Activated CD4-positive, CD25-positive, alpha-beta regulatory T cell treated with anti-CD3 and anti-CD28 coated beads, Interleukin-2, amount 50 U/mL, for 24 hours (primary cell): Measurements from ENCODE around the gene CLASRP.
"Not testable (repeated sequence)": the region's sequence is repeated elsewhere in the genome, so short reads cannot be mapped to it uniquely, and the experiment has no call there.

ENCODE experiments used
- ATAC-seq, 2 donors: fragments of 150-1000 bp; cut with Tn5 transposase; one replicate each; pipeline ENCODE4 v1.10.0; 2021; ENCODE audit warnings: mild to moderate bottlenecking in 1 of 2, moderate library complexity in 1 of 2

CLASRP gene

DNA sequence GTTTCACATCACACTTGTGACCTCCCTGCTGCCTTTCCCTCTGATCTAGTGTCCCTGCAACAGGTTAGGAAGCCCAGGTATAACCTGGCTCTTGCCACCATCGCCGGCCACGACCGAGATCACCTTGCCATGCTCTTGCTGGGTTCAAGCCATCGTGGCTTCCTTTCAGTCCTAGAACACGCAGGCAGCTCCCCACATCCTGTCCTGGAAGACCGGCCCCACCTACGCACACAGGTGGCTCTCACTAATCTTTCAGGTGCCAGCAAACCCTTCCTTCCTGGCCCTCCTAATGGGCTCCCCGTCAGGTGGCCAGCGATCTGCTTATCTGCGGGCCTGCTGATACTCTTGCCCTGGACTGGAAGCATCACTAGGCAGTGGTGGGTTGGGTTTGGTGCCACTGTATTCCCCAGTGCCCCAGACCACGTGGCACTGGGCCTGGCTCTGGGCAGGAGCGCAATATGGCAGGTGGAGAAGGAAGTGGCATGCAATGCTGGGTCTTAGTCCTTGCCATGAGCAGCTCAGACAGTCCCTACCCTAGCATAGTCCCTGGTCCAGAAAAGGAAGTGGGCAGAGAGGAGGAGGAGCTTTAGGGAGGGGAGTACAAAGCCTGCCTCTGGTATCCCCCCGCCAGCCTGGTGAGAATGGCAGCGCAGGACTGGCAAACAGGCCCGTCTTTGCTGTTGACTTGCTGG is 66.0 kb downstream of the CLASRP start:
- no peak for ATAC-seq

DNA sequence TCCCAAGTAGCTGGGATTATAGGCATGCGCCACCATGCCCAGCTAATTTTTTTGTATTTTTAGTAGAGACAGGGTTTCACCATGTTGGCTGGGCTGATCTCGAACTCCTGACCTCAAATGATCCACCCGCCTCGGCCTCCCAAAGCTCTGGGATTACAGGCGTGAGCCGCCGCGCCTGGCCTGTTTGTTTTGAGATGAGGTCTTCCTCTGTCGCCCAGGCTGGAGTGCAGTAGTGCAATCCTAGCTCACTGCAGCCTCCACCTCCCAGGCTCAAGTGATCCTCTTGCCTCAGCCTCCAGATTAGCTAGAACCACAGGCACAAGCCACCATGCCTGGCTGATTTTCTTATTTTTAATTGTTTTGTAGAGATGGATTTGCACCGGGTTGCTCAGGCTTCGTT is 67.5 kb downstream of the CLASRP start:
- not testable (repeated sequence) for ATAC-seq

DNA sequence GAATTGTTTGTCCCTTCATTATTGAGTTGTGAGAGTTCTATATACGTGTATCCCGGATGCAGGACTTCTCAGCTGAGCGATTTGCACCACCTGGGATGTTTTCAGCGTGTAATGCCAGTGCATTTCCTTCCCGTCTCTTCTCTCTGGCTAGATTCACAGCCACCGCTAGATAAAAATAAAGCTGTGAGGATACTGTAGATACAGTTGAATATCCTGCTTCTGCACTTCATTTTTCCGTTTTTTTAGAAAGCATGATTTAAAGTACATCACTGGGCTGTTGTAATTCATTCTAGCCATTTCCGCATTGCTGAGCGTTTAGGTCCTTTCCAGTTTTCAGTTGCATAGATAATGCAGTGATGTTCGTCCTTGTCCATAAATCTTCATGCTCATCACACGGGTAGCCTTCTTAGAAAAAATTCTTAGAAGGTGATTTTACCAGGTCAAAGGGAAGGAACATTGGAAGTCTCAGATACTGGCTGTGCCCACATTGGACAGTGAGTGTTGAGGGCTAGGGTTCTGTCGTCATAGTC is 68.8 kb downstream of the CLASRP start:
- no peak for ATAC-seq

DNA sequence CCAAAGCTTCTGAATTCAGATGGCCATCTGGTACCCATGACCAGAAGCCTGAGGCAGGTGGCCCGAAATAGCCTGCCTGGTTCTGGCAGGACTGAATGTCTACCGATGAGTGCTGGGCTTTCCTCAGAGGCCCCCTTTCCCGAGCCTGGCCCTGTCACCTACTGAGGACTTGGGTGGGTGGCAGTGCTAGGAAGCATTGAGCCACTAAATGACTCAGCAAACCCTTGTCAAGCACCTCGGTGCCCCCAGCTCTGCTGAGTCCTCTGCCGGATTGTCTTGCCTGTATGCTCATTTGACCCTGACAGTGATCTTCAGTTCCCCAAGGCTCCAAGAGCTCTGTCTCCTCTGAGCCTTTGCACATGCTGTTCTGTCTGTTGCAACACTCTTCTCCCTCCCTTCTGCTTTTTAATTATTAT is 72.0 kb downstream of the CLASRP start:
- ATAC-seq: peak in 1 of 2 donors; percentile 53

DNA sequence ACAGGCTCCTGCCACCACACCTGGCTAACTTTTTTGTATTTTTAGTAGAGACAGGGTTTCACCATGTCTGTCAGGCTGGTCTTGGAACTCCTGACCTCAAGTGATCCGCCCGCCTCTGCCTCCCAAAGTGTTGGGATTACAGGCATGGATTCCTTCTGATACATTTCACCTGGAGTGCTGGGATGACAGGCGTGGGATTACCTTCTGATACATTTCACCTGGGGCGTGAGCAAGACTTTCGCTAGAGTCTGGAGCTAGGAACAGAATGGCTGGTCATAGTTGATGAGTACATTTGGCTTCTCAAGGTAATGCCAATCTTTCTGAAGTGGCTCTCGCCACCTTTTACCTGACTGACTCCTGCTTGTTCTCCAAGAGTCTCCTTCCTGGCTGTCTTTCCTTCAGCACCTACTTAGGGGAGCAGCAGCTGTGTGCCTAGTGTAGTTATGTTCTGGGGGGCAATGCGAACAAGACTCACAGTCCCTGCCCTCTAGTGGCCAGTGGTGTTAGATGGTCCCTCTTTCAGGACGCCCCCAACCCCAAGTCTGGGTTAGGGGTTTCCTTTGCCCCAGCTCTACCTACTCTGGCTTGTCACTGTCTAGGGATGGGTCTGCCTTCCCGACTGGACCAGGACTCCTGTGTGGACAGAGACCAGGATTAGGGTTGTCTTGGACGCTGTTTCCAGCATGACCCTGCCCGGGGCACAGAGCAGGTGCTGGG is 73.4 kb downstream of the CLASRP start:
- ATAC-seq: no peak

DNA sequence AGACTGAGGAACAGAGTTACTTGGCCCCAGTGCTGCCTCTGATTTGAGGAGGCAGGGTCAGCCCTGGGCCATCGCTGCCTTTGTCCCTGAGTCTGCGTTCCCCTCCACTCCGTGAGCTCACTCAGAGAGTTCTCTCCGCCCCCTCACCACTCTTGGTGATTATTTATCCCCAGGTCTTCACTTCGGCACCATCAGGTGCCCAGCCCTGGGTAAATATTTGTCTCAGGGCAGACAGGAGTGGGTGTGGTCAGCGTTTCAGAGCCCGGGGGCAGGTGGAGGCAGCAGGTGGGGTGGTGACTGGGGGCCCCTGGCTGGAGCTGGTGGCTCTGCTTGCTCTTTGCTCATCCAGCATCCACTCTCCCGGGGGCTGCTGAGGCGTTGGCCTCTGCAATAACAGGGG is 74.8 kb downstream of the CLASRP start:
- no peak for ATAC-seq

DNA sequence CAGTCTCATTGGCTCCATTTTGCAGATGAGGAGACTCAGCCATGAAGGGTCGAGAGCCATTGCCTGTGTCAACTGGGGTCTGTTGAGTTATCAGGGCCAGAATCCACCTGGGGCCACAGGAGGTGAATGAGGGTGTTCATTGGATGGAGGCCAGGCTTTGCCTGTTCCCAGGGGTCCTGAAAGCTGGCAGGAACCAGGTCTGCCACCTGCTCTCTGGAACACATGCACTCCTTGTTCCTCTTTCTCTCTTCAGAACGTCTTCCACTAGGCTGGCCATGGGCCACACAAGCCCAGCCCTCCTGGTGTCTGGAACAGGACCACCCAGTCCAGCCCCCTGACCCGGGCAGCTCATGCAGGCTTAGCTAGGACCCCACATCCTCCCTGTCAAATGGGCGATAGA is 75.3 kb downstream of the CLASRP start:
- no peak for ATAC-seq

DNA sequence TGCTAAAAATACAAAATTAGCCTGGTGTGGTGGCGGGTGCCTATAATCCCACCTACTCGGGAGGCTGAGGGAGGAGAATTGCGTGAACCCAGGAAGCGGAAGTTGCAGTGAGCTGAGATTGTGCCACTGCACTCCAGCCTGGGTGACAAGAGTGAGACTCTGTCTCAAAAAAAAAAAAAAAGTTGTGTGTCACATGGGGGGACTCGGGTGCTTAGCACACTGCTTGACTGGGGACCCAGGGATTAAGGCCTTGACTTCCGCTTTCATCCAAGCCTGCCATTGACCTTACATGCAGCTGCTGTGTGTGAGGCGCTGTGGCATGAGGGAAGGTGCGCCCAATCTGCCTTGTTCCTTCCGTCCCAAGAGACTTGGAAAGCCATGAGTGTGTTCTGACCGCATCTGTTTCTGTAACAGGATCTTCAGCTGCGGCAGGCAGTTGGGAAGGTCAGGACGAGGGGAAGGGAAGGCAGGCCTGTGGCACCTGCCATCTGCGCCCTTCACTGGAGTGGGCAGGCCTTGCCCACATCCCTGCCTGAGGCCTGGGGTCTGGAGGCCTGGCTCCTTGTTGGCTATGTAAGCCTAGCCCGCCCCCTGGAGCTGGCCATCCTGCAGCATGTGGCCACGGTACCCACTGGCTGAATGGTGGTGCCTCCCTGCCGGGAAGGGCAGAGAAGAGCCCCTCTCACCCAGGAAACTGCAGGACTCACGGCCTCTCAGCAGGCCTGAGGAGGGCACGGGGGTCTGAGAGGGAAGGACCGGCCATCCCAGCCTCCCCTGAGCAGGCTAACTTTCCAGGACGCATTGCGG is 77.2 kb downstream of the CLASRP start:
- no peak for ATAC-seq

DNA sequence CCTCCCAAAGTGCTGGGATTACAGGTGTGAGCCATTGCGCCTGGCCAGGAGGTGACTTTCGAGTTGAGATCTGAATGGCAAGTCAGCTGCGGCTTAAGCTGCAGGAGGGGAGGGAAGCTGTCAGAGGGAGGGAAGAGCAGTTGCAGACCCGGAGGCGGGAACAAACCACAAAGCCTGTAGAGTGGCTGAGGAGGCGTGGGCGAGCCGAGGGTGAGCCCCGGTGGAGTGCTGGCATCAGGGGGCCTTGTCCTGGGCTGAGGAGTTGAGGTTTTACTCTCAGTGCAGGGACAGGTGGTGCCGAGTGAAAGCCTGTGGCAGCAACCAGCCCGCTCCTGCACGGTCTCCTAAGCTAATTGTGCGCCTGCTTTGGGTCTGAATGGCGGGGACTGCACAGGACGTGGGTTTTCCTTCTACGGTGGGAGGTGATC is 78.3 kb downstream of the CLASRP start:
- ATAC-seq: peak; percentile 71 to 80

DNA sequence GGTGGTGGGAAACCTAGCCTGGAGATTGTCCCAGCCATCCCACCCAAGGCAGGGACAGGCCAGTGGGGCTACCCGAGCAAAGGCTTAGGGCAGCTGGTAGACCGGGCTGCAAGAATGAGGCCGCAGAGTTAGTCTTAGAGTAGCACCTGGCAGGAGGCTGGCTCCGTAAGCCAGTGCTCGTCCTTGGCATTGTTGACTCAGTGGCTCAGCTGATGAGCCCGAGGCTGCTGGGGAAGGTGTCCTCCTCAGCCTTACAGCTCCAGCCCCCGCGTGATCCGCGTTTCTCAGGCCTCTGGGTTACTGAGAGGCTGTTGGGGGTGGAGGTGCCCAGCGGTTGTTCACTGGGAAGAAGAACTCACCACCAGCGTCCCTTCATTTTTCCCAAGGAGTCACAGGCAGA is 78.8 kb downstream of the CLASRP start:
- ATAC-seq: no peak

DNA sequence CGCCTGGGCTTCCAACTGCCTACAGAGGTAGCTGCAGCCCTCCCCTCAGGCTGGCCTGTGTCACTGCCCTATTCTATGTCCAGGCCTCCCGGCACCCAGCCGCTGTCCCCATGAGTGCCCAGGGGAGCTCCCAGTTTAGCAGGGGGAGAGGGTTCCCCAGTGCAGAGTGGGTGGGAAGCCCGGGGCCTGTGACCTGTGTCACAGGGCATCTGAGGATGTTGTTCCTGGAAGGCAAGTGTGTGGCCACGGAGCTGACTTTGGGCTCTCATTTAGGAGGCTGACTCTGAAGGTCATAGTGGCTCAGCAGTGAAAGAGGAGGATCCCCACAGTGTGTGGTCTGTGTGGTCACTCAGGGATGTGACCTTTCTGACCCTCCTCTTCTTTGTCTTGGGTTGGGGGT is 79.3 kb downstream of the CLASRP start:
- ATAC-seq: no peak

DNA sequence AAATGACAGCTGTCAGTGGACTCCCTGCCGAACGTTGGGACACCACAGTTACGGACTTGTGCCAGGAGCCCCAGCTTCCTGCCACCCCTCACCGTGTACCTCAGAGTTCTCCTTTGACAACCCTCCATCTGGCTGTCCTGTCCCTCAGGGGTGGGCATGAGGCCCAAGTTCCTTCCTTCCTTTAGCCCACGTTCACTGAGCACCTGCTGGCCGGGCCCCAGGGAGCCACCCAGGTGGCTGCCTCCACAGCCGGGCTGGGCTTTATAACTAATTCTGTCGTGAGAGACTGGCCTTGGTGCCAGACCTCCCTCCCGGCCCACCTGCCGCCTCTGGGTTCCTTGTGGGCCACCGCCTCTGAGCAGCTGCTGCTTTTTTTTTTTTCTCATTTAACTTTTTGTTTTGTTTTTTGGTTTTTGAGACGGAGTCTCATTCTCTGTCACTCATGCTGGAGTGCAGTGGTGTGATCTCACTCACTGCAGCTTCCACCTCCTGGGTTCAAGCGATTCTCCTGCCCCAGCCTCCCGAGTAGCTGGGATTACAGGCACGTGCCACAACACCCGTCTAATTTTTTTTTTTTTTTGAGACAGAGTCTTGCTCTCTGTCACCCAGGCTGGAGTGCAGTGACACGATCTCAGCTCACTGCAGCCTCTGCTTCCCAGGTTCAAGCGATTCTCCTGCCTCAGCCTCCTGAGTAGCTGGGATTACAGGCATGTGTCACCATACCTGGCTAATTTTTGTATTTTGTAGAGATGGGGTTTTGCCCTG is 79.9 kb downstream of the CLASRP start:
- ATAC-seq: not testable (repeated sequence)

DNA sequence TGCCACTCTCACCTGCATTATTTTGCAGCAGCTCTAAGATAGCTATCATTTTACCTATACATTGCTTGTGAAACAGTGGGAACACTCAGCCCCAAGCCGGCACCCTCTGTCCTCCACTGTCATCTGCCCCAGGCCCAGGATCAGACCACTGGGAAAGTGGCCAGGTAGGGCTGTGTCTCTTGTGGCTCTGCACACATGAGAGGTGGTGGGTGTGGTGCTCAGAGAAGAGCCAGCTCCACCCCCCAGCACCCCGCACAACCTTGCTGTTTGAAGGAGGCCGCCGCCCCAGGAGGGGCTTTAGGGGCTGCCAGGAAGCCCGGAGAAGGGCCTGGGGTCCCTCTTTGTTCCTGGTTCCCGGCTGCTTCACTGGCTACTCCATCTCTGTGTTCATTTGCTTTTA is 80.7 kb downstream of the CLASRP start:
- ATAC-seq: no peak
